CD4-positive, alpha-beta T cell treated with Interleukin-6 for 4 hours (primary cell): ENCODE data around the gene B4GALT1.
"Not testable (repeated sequence)": the region's sequence is repeated elsewhere in the genome, so short reads cannot be mapped to it uniquely, and the experiment has no call there.

ENCODE experiments used
- DNase-seq: peaks from one replicate; pipeline ENCODE4 v3.0.0-alpha.2; 2020; ENCODE audit warnings: mixed read lengths

Gene B4GALT1

DNA sequence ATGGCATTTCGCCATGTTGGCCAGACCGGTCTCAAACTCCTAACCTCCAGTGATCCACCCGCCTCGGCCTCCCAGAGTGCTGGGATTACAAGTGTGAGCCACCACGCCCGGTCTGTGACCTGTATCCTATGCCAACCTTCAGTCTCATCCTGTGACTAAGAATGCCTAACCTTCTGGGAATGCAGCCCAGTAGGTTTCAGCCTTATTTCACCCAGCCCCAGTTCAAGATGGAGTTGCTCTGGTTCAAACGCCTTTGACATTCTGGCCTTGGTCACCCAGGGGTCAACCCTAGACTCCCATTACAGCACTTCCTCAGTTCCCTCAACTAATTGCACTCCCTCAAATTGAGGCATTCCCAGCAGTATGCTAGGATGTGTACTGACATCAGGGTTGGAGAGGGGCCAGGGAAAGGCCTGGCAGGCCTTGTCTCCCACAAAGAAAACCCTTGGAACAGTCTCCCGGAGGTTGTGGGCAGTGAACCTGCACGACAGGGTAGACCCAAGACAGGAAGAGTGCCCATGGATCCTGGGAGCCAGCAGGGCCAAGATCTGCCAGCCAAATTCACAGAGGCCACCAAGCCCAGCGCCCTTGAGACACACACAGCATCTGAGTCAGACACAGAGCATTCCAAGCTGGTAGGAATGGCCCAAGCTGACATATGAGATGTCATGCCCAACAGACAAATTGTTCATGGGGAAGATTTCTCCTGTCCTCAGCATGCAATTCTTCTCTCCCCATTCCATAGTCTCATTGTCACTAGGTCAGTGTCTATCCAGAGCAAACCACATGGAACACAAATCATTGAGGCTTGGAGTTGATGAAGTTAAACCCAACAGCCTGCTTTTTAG lies 65.8 kb downstream of the B4GALT1 start:
- no peak for DNase-seq

DNA sequence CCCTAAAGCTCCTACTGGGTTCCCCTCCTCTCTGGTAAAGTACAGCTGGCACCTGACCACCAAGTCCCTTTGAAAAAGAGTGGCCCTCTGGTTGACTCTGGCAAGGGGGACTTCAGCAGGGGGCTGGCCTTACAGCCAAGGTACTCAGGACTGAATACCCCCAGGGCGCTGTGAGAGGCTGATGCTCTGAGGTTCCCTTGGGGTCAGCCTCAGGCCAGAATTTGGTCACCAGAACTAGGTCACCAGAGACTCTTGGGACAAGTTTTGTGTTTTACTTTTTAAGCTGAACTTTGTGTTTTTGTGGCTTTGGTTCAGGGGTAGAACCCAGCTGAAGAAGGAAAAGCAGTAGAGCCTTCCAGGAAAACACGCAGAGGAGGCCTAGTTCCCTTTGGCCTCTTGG lies 67.4 kb downstream of the B4GALT1 start:
- DNase-seq: no peak

DNA sequence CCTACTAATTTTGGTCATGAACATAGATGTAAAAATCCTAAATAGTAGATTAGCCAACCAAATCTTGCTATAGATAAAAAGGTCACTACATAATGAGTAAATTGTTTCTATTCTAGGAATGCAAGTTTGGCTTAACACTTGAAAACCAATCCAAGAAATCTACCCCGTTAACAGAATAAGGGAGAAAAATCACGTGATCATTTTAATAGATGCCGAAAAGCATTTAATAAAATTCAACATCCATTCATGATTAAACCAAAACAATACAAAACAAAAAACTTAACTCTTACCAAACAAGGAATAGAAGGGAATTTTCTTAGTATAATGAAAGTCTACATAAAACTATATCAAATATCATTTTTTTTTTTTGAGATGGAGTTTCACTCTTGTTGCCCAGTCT lies 69.9 kb downstream of the B4GALT1 start:
- no peak for DNase-seq

DNA sequence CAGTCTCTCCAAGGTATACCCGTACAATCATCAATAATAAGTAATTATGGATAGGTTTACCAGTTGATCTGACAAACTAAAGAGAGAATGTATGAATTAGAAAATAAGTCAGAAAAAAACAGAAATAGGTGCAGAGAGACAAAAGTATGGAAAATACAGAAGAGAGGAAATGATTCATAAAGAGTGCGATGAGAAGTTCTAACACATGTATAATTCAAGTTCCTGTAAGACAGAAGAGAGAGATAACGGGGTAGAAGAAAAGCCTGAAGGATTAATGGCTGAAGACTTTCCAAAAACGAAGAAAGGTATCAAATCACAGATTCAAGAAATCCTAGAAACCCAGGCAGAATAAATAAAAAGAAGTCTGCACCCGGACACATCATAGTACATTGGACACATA lies 74.5 kb downstream of the B4GALT1 start:
- DNase-seq: no peak

DNA sequence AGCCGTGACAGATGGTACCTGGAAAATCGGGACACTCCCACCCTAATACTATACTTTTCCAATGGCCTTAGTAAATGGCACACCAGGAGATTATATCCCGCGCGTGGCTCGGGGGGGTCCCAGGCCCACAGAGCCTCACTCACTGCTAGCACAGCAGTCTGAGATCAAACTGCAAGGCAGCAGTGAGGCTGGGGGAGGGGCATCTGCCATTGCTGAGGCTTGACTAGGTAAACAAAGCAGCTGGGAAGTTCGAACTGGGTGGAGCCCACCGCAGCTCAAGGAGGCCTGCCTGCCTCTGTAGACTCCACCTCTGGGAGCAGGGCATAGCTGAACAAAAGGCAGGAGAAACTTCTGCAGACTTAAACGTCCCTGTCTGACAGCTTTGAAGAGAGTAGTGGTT lies 81.5 kb downstream of the B4GALT1 start:
- DNase-seq: not testable (repeated sequence)

DNA sequence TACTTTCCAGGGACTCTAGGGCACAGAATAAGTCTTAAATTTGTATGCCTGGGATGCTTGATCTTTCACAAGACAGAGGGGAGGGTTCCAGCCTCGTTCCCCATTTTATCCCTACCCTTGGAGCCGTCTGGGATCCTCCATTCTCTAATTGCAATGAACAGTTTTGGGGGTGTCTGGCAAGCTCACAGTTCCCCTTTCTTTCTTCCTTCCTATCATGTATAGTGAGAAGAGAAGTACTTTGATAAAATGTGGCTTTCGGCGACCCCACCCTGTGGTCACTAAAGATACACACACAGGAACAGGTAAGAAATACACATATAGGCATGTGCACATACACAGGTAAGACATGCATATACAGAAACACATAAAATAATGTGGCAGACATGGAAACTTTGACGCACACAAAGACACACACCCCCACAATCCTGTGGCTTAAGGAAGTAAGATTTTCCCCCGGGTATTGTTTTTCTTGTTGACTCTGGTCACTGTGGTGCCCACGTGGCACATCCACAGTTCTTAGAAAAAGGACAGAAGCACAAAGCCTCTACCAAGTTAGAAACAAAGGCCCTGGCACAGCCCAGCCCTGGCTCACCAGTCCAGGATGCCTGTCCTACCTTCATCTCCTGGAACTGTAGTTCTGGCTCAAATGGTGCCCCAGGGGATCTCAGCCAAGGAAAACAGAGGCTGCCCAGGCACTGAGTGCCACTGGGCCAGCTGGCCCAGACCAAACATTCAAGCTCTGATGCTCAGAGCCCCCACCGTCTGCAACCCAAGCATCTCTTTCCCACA lies 84.4 kb downstream of the B4GALT1 start:
- DNase-seq: no peak

DNA sequence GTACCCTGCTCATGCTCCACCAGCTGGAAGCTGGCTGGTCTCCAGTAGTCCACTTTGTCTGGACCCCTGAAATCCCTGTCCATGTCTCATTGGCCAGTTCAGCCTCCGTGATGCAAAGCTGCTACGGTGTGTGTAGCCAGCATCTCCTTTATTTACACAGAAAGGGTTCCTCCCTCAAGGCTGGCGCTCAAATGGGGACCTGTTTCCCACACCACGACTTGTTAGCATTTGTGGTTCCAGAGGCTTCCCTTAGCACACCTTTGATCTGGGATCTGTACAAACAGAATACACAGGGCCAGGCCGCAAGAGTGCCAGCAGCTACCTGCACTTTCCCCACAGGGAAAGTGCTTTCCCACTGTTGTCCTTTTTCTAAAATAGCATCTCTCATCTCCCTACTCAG lies 85.0 kb downstream of the B4GALT1 start:
- peak; percentile 44 for DNase-seq

DNA sequence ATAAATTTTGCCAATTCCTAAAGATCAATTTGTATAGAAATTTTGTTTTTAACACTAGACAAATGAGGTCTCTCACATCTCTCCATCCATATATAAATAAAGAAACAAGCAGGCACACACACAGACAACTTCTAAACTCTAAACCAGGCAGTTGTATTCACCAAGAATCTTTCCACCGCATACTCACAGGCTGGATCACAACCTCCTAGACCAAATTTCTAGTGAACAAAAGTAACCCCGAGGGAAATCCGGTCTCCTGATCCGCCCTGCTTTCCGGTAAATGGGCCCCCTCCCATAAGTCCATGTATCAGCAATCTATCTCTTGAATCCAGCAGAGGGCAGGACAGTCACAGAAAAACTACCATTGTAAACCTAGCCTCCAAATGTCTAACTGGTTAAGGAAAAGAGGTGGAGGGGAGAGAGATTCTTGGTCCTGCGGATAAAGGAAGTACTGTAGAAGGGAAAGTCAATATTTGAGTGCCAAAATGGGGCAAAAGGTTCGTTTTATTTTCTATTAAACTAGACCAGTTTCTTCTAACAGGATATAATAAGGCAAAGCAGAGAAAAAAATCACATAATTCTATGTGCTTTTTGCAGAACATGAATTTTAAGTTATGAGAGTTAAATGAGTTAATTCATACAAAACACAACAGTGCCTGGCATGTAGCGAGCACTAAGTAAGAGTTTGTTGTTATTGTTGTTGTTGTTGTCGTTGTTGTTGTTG lies 85.8 kb downstream of the B4GALT1 start:
- peak; percentile 75 for DNase-seq

DNA sequence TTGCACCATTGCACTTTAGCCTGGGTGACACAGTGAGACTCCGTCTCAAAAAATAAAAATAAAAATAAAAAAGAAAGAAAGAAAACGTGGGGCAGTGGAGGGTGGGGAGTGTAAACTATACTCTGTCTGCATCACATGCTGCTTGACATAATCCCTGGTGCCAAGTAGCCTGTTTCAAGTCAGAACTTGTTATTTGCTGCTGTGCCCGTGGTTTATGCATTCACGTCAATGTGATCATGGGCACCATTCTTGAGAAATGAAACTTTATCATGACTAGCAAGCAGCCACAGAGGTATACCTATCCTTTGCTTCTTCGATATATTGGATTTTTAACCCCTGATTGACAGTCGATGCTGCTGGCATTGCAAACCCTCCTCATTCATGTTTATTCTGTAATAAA lies 86.6 kb downstream of the B4GALT1 start:
- no peak for DNase-seq

DNA sequence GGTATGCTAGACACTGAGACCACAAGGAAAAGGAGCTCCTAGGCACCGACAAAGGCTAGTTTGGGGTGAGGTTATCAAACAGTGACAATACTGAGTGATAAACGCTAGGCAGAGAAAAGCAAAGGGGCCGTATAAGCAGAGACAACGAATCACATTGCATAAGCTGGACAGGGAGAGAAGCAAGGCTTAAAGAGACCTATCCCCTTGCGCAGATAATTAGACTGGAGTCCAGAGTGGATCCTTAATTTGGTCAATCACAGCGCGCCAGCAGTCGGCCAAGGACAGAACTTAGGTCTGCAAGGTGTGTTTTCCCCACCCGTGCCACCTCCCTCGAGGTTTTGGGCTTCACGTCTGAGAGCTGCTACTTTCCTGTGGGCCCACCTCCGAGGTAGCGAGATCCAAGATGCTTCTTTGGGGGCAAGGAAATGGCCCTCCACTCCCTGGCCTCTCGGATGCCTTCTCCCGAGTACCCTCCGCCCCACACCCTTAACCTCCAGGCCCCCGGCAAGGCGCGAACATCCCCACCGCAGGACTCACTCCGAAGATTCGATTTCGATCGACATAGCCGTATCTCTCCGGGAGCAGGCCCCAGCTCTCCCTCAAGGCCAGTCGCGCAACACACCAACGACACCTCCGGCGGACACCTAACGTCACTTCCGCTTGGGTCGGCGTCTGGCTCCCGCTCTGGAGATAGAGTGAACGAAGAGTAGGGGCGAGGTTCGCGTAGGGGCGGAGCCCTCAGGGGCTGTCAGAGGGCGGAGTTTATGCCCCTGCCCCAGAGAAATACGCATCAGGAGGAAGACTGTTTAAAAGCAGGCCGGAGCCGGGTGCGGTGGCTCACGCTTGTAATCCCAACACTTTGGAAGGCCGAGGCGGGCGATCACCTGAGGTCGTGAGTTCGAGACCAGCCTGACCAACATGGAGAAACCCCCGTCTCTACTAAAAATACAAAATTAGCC lies 90.8 kb downstream of the B4GALT1 start, which contains the start of gene SMU1:
Gene SMU1, minus strand, starts transcription at position 629 of the 959 bp plus-strand sequence. Its CDS starts 66 bp downstream, at position 563.
- peak; percentile 96 for DNase-seq

DNA sequence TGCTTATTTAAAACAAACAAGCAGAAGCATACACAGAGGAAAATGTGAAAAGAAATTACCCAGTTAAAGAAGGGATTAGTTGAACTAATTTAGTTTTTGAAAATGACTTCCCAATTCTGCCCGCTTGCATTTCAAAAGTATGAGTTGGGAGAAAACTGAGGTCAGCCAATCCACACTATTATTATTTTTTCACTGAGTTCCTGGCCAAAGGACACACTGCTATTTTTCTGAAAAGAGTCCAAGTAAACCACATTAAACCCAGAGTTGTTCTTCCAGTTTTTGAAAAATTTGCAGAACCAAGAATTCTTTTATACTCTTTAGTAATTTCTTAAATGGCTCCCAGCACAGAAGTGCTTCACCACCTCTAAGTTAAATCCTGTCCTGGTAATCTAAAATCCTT lies 98.1 kb downstream of the B4GALT1 start:
- DNase-seq: no peak

DNA sequence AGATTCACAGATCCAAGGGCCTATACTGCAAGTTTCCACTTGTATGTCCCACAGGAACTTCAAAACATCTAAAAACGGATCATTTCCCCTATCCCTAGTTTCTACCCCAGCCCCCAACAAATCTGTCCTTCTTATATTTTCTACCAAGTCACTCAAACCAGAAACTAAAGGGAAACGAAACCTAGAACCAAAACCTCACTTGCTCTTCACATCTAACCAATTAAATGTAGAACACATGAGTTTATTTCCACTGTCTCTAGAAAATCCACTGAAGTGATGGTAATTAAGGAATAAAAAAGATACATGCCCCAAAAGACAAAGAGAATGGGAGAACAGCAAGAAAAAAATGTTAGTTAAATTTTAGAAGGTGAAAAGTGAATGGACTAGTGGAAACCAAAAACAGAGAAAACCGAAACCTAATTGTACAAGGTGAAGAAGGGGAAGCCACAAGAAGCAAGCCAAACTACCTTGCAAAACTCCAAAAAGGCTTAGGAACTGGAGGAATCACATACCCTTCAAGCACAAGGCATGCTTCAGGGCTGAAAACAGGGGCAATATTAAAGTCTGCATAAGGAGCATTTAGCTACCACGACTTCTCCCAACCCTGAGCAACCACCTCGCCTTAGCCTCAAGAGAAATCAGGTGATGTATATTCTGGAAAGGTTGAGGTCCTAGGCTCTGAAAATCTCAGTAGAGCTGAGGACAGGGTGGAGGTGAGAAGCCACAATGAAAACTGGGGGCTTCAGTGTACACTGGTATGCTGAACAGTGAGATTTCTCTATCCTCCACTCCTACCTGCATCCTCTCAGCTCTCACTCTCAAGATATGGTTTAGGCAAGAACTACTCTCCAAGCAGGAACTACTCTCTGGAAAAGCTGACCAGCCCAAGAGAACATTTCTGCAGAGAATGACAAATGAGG lies 101.7 kb downstream of the B4GALT1 start:
- no peak for DNase-seq
